Glutamatergic neuron (in vitro differentiated cells): ENCODE measurements around the gene CFDP1. TPM values are rescaled to one million over a fixed set of nuclear protein-coding genes. Genes with fewer than 3 reads are reported as not detected.
A peak's percentile ranks its signal among the peaks of the same experiment; 100 is the strongest.

Source experiments
- DNase-seq: peaks from one replicate; pipeline ENCODE4 v3.0.0; 2022
- H3K27ac Mint-ChIP-seq: one replicate; pipeline ENCODE4 v1.8.0; 2020; ENCODE audit warnings: mild to moderate bottlenecking, mixed read lengths, inconsistent platforms; ENCODE audit not compliant: unreplicated experiment
- H3K27me3 Mint-ChIP-seq: one replicate; pipeline ENCODE4 v1.8.0; 2020; ENCODE audit warnings: mild to moderate bottlenecking, moderate library complexity, mixed read lengths, inconsistent platforms; ENCODE audit not compliant: unreplicated experiment
- H3K36me3 Mint-ChIP-seq: one replicate; pipeline ENCODE4 v1.8.0; 2020; ENCODE audit warnings: mild to moderate bottlenecking, mixed read lengths, inconsistent platforms; ENCODE audit not compliant: unreplicated experiment
- H3K4me1 Mint-ChIP-seq: one replicate; pipeline ENCODE4 v1.8.0; 2020; ENCODE audit warnings: mild to moderate bottlenecking, low read depth, mixed read lengths, inconsistent platforms; ENCODE audit not compliant: unreplicated experiment
- H3K4me3 Mint-ChIP-seq: one replicate; pipeline ENCODE4 v1.8.0; 2020; ENCODE audit warnings: mild to moderate bottlenecking, mixed read lengths, inconsistent platforms; ENCODE audit not compliant: unreplicated experiment
- H3K9me3 Mint-ChIP-seq: one replicate; pipeline ENCODE4 v1.8.0; 2020; ENCODE audit warnings: mild to moderate bottlenecking, moderate library complexity, mixed read lengths, inconsistent platforms; ENCODE audit not compliant: unreplicated experiment
- CTCF ChIP-seq: fragments of 200-600 bp; sonication (generic); IDR thresholded peaks from one replicate; pipeline ENCODE4 v1.5.0; 2021; ENCODE audit not compliant: partially characterized antibody, unreplicated experiment
- total RNA-seq: library from RNA; stranded (reverse); fragmentation: NEBNext Ultra II Directional; extraction: Animal tissue kit (Norgen Biotek cat#: 25700); gene quantifications from one replicate; pipeline ENCODE4 v1.2.1, GENCODE V29; 2021; ENCODE audit not compliant: unreplicated experiment

CFDP1 gene
- total RNA-seq, 1 donor from 2014 or later, result 60.1 TPM

GRCh38 chr16:75379339-75379738 is 54.0 kb downstream of the CFDP1 start:
- DNase-seq, result no peak
- H3K36me3 Mint-ChIP-seq, result no peaks in the 10 kb centered on the region
- H3K4me3 Mint-ChIP-seq, result no peak overlapping the region
- peaks cover 2% of the 10 kb centered on the region for H3K9me3 Mint-ChIP-seq
- no peak overlapping the region for H3K27ac Mint-ChIP-seq
- H3K4me1 Mint-ChIP-seq, result peaks cover 33% of the 10 kb centered on the region
- no peak for TF ChIP-seq CTCF
- peaks cover 2% of the 10 kb centered on the region for H3K27me3 Mint-ChIP-seq

- Mint-ChIP-seq H3K27me3 (peaks cover 2% of the 10 kb centered on the region), H3K27ac (no peak overlapping the region), H3K9me3 (peaks cover 2% of the 10 kb centered on the region), H3K4me1 (peaks cover 33% of the 10 kb centered on the region), H3K4me3 (no peak overlapping the region), H3K36me3 (no peaks in the 10 kb centered on the region)
- DNase-seq, result no peak
- no peak for TF ChIP-seq CTCF
Observed at GRCh38 chr16:75378616-75379015, 54.7 kb downstream of the CFDP1 start.

GRCh38 chr16:75377729-75378386 is 55.4 kb downstream of the CFDP1 start:
- no peaks in the 10 kb centered on the region for H3K36me3 Mint-ChIP-seq

GRCh38 chr16:75376475-75377161 is 56.7 kb downstream of the CFDP1 start:
- DNase-seq, result no peak
- Mint-ChIP-seq H3K4me3 (no peak overlapping the region), H3K9me3 (peaks cover 4% of the 10 kb centered on the region), H3K27me3 (peaks cover 2% of the 10 kb centered on the region), H3K27ac (no peak overlapping the region), H3K36me3 (no peaks in the 10 kb centered on the region), H3K4me1 (peaks cover 48% of the 10 kb centered on the region)
- no peak for TF ChIP-seq CTCF

More at GRCh38 chr16:75377729-75378386, 55.4 kb downstream of the CFDP1 start:
- H3K9me3 Mint-ChIP-seq, result peaks cover 4% of the 10 kb centered on the region
- H3K27ac Mint-ChIP-seq, result peak overlapping the region; percentile 4
- TF ChIP-seq CTCF, result no peak
- peaks cover 2% of the 10 kb centered on the region for H3K27me3 Mint-ChIP-seq
- H3K4me1 Mint-ChIP-seq, result peaks cover 36% of the 10 kb centered on the region
- peak overlapping the region; percentile 10 for H3K4me3 Mint-ChIP-seq
- no peak for DNase-seq

GRCh38 chr16:75374388-75374787 is 58.9 kb downstream of the CFDP1 start:
- no peak for TF ChIP-seq CTCF
- H3K27me3 Mint-ChIP-seq, result peaks cover 2% of the 10 kb centered on the region
- DNase-seq, result no peak
- H3K4me3 Mint-ChIP-seq, result no peak overlapping the region
- H3K9me3 Mint-ChIP-seq, result peaks cover 4% of the 10 kb centered on the region
- no peak overlapping the region for H3K27ac Mint-ChIP-seq
- no peaks in the 10 kb centered on the region for H3K36me3 Mint-ChIP-seq
- peaks cover 45% of the 10 kb centered on the region for H3K4me1 Mint-ChIP-seq
